Measurements from ENCODE around the gene CAMTA1. TPM values are rescaled to one million over a fixed set of nuclear protein-coding genes. Genes with fewer than 3 reads are reported as not detected.

The CAMTA1 gene
- polyA plus RNA-seq, 1 experiment, result 64.9 TPM

DNA sequence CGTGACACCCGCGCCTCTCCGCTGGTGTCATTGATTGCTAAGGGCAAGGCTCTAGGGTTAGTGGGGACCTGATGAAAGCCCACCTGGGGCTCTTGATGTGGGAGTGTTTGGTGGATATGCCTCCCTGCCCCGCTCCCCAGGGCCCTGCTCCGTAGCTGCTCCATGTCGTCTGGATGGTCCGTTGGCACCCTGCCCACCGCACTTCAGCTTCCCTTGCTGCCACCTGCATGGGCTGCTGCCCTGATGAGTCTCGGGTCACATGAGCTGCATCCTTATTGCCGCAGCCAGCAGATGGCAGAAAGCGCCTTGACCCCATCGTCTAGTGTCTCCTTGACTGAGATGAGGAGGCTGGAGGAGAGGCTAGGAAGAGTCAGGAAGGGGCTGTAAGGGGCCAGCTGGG lies 439.4 kb downstream of the CAMTA1 start:
- TF ChIP-seq, protein P1, sequence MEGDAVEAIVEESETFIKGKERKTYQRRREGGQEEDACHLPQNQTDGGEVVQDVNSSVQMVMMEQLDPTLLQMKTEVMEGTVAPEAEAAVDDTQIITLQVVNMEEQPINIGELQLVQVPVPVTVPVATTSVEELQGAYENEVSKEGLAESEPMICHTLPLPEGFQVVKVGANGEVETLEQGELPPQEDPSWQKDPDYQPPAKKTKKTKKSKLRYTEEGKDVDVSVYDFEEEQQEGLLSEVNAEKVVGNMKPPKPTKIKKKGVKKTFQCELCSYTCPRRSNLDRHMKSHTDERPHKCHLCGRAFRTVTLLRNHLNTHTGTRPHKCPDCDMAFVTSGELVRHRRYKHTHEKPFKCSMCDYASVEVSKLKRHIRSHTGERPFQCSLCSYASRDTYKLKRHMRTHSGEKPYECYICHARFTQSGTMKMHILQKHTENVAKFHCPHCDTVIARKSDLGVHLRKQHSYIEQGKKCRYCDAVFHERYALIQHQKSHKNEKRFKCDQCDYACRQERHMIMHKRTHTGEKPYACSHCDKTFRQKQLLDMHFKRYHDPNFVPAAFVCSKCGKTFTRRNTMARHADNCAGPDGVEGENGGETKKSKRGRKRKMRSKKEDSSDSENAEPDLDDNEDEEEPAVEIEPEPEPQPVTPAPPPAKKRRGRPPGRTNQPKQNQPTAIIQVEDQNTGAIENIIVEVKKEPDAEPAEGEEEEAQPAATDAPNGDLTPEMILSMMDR (IDR thresholded peaks at IDR 0.05; ENCODE audit: low read depth, low read length), result no peak
- DNase-seq (ENCODE audit: low read depth, low spot score), result no peak
- peaks cover 7% of the 10 kb centered on the region for H3K9me3 ChIP-seq (ENCODE audit: control insufficient read depth, insufficient read depth, low read length)
- no peak overlapping the region for H3K4me3 ChIP-seq (ENCODE audit: low read depth, low read length)
- ChIA-PET POLR2A (interaction anchor here (1.9 kb wide), 1 partner anchor 75 kb away, joined by 16 read pairs; no protein-coding TSS in a partner anchor), CTCF (no interaction called here)
- H3K27ac ChIP-seq (ENCODE audit: low read depth, low read length), result no peak overlapping the region
- no peaks in the 10 kb centered on the region for H3K27me3 ChIP-seq (ENCODE audit: control insufficient read depth, insufficient read depth, low read length)

- CTCF ChIA-PET, result interaction anchor here (1.1 kb wide), 1 partner anchor 56 kb away, joined by 3 read pairs; no protein-coding TSS in a partner anchor
- DNase-seq (ENCODE audit: low read depth, low spot score), result no peak
- Histone ChIP-seq H3K27me3 (ENCODE audit: control insufficient read depth, insufficient read depth, low read length) (no peaks in the 10 kb centered on the region), H3K27ac (ENCODE audit: low read depth, low read length) (no peak overlapping the region), H3K9me3 (ENCODE audit: control insufficient read depth, insufficient read depth, low read length) (peaks cover 11% of the 10 kb centered on the region), H3K4me3 (ENCODE audit: low read depth, low read length) (no peak overlapping the region)
- POLR2A ChIA-PET, result no interaction called here
- TF ChIP-seq, protein P1 (IDR thresholded peaks at IDR 0.05; ENCODE audit: low read depth, low read length), result no peak
Measured at GRCh38 chr1:7225711-7226505, 440.7 kb downstream of the CAMTA1 start.

DNA sequence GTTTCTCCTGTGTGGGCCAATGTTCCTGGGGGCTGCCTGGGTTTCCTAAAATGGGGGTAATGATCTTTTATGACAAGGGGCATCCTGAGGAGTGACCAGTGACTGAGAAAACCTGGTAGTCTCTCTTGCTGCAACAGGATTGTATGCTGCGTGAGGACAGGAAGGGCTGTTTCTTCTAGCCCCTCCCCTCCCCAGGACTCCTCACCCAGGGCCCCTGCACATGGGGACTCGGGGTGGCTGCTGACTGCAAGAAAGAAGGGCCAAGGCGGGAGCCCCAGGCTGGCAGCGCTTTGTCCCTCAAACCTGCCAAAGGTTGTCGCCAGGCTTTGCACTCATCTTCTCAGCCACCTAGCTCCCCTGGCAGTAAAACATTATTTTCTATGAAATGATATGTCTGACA lies 442.4 kb downstream of the CAMTA1 start:
- TF ChIP-seq, protein P1 (IDR thresholded peaks at IDR 0.05; ENCODE audit: low read depth, low read length), result no peak
- ChIA-PET POLR2A (no interaction called here), CTCF (interaction anchor here (0.6 kb wide), 1 partner anchor 1105 kb away, joined by 3 read pairs; no protein-coding TSS in a partner anchor)
- H3K27ac ChIP-seq (ENCODE audit: low read depth, low read length), result no peak overlapping the region
- H3K27me3 ChIP-seq (ENCODE audit: control insufficient read depth, insufficient read depth, low read length), result no peaks in the 10 kb centered on the region
- no peak for DNase-seq (ENCODE audit: low read depth, low spot score)
- no peak overlapping the region for H3K4me3 ChIP-seq (ENCODE audit: low read depth, low read length)
- H3K9me3 ChIP-seq (ENCODE audit: control insufficient read depth, insufficient read depth, low read length), result peaks cover 13% of the 10 kb centered on the region

DNA sequence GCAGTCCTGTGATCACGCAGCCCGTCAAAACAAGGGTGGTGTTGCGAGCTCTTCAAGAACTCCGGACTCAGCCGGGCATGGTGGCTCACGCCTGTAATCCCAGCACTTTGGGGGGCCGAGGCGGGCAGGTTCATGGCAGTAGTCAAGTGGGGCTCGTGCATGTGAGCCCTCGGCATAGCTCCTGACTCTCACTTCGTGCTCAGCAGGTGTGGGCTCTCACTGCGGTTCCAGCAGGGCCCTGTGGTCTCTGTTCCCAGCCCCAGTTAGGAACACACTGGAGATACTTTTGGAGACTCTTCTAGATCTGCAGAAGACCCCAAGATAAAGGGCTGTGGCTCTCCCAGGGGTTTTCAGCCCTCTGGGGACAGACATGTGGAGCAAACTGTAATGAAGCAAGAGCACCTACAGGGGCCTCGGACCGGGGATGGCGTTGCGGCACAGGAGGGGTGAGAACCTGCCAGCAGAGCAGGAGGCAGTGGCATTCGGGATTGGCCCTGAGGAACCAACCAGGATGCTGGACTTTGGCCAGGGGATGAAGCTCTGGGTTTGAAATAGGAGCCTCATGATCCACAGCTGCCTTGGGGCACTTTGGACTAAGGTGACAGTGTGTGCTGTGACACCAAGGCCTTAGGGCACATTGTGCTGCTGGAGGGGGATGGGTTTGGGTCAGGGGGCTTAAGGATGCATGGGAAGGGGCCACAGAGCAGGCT lies 443.2 kb downstream of the CAMTA1 start:
- ChIA-PET CTCF (interaction anchor here (0.6 kb wide), 1 partner anchor 1104 kb away, joined by 3 read pairs; no protein-coding TSS in a partner anchor), POLR2A (no interaction called here)
- DNase-seq (ENCODE audit: low read depth, low spot score), result no peak
- H3K27ac ChIP-seq (ENCODE audit: low read depth, low read length), result no peak overlapping the region
- peaks cover 13% of the 10 kb centered on the region for H3K9me3 ChIP-seq (ENCODE audit: control insufficient read depth, insufficient read depth, low read length)
- TF ChIP-seq, protein P1 (IDR thresholded peaks at IDR 0.05; ENCODE audit: low read depth, low read length), result no peak
- no peak overlapping the region for H3K4me3 ChIP-seq (ENCODE audit: low read depth, low read length)
- no peaks in the 10 kb centered on the region for H3K27me3 ChIP-seq (ENCODE audit: control insufficient read depth, insufficient read depth, low read length)

DNA sequence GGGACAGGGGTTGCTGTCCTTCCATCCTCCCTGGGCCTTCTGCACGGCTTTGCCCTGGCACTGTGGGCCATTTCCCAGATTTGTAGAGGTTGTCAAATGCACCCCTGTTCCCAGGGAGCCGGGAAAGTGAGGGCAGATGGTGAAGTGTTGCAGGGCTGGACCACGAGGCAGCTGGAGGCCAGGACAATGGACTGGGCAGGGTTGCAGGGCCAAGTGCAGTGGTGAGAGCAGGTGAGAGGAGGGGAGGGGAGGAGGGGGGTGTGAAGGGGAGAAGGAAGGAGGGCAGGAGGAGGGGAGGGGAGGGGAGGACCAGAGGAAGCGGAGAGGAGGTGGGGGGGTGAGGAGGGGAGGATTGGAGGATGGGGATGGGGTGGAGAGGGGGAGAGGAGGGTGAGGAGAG lies 443.9 kb downstream of the CAMTA1 start:
- Histone ChIP-seq H3K9me3 (ENCODE audit: control insufficient read depth, insufficient read depth, low read length) (peaks cover 13% of the 10 kb centered on the region), H3K27me3 (ENCODE audit: control insufficient read depth, insufficient read depth, low read length) (no peaks in the 10 kb centered on the region), H3K27ac (ENCODE audit: low read depth, low read length) (no peak overlapping the region), H3K4me3 (ENCODE audit: low read depth, low read length) (no peak overlapping the region)
- no peak for DNase-seq (ENCODE audit: low read depth, low spot score)
- CTCF ChIA-PET, result interaction anchor here (1.2 kb wide), 1 partner anchor 11 kb away, joined by 3 read pairs; no protein-coding TSS in a partner anchor
- TF ChIP-seq, protein P1 (IDR thresholded peaks at IDR 0.05; ENCODE audit: low read depth, low read length), result no peak
- POLR2A ChIA-PET, result no interaction called here
